GM12878 (cell line): ENCODE results near the gene PRSS50. TPM values are rescaled to one million over a fixed set of nuclear protein-coding genes. Genes with fewer than 3 reads are reported as not detected.

Experiments used
- ATAC-seq: fragments of 200-7000 bp; cut with Tn5 transposase; 3 replicates; pipeline ENCODE4 v1.9.1; 2020; ENCODE audit warnings: mild to moderate bottlenecking, moderate library complexity
- BruUV-seq: library from RNA; stranded (reverse); fragments of 400-500 nt; replicated peaks from 2 replicates; lab custom pipeline; 2021; lab: Mats Ljungman, UMichigan
- CTCF ChIA-PET: fragments of 300-600 bp; sonication (Branson Sonifier 250); formaldehyde crosslinking; extraction: SDS; loops from one replicate; lab custom pipeline; 2021; ENCODE audit warnings: inconsistent platforms; lab: Yijun Ruan, JAX
- POLR2A ChIA-PET: fragments of 350-600 bp; formaldehyde crosslinking; extraction: SDS; loops from one replicate; lab custom pipeline; 2021; ENCODE audit warnings: inconsistent platforms; lab: Charles Lee
- RAD21 ChIA-PET: fragments of 300-600 bp; sonication (Branson Sonifier 250); formaldehyde crosslinking; loops from one replicate; lab custom pipeline; 2023; ENCODE audit warnings: antibody characterized with exemption; ENCODE audit not compliant: unreplicated experiment; lab: Charles Lee
- SMC1A ChIA-PET: fragments of 300-600 bp; sonication (Branson Sonifier 250); formaldehyde crosslinking; loops from one replicate; lab custom pipeline; 2023; ENCODE audit not compliant: unreplicated experiment, uncharacterized antibody; lab: Charles Lee
- DNase-seq: peaks from one replicate; pipeline ENCODE4 v3.0.0-alpha.2; 2011; ENCODE audit warnings: low read depth, low spot score
- FAIRE-seq: peaks from 3 replicates; lab custom pipeline; 2011; peaks lifted over from hg19 to GRCh38; lab: Jason Lieb, UNC
- H2AFZ ChIP-seq: 2 replicates; pipeline ENCODE4 v1.6.0; 2011; ENCODE audit warnings: low read depth, low read length, control low read depth; ENCODE audit not compliant: control insufficient read depth
- H3K27ac ChIP-seq: 2 replicates; pipeline ENCODE4 v1.5.1; 2011; ENCODE audit warnings: control low read depth; ENCODE audit not compliant: control insufficient read depth, insufficient read depth
- H3K27me3 ChIP-seq, 2 experiments: replicated peaks in 1 of 2; 2 replicates each; pipeline versions ENCODE4 v1.6.0 to v1.6.1; 2011; ENCODE audit warnings: low read length in 1 of 2; ENCODE audit not compliant: control insufficient read depth in 2 of 2, insufficient read depth in 2 of 2
- H3K36me3 ChIP-seq, 2 experiments: 2 replicates each; pipeline ENCODE4 v1.5.1; 2011; ENCODE audit warnings: low read length in 1 of 2; ENCODE audit not compliant: control insufficient read depth in 2 of 2, insufficient read depth in 2 of 2
- H3K4me1 ChIP-seq: 2 replicates; pipeline ENCODE4 v1.6.1; 2011; ENCODE audit warnings: mild to moderate bottlenecking, low read length, moderate library complexity, mixed read lengths; ENCODE audit not compliant: control insufficient read depth, insufficient read depth
- H3K4me2 ChIP-seq: 2 replicates; pipeline ENCODE4 v1.6.0; 2011; ENCODE audit warnings: control low read depth; ENCODE audit not compliant: control insufficient read depth, insufficient read depth
- H3K4me3 ChIP-seq: fragments of 200-600 bp; sonication (generic); 2 replicates; pipeline ENCODE4 v1.5.1; 2016
- H3K79me2 ChIP-seq: 2 replicates; pipeline ENCODE4 v1.6.0; 2011; ENCODE audit warnings: low read length; ENCODE audit not compliant: control insufficient read depth, insufficient read depth
- H3K9ac ChIP-seq: 2 replicates; pipeline ENCODE4 v1.8.0; 2011; ENCODE audit warnings: low read length, control low read depth, mixed read lengths; ENCODE audit not compliant: control insufficient read depth, insufficient read depth
- H3K9me3 ChIP-seq: replicated peaks from 3 replicates; pipeline ENCODE4 v1.5.1; 2011; ENCODE audit warnings: mild to moderate bottlenecking, low read length; ENCODE audit not compliant: control insufficient read depth, insufficient read depth
- H4K20me1 ChIP-seq: 2 replicates; pipeline ENCODE4 v1.6.0; 2011; ENCODE audit not compliant: control insufficient read depth, insufficient read depth
- WGBS: methylation state at CpG from one replicate; pipeline ENCODE4 v1.1.6; 2016; ENCODE audit warnings: low lambda C conversion rate; ENCODE audit not compliant: insufficient replicate concordance, insufficient coverage; ENCODE audit errors: missing lambda C conversion rate; 5-methylcytosine and 5-hydroxymethylcytosine counted together
- in situ Hi-C: fragments of 300-500 bp; cut with MboI; formaldehyde crosslinking; loops from 9 replicates; pipeline ENCODE4 v1.14.3; 2018; ENCODE audit warnings: mixed read lengths
- intact Hi-C: fragments of 100-400 bp; cut with micrococcal nuclease; formaldehyde crosslinking; loops from one replicate; pipeline ENCODE4 v1.14.2; 2022; ENCODE audit not compliant: unreplicated experiment
- polyA plus RNA-seq, 11 experiments: library from polyadenylated mRNA; depleted of rRNA in 4 of 11; unstranded in 6 of 11; stranded (reverse) in 5 of 11; fragments of >200 nt; fragmentation: Nextera tagmentation in 4 of 11; fragmentation: Illumina TruSeq in 1 of 11; extraction: Ambion mirVana in 4 of 11; extraction: Trizol in 1 of 11; gene quantifications; 1 replicate in 1 of 11; 2 replicates in 10 of 11; pipeline versions ENCODE4 v1.2.1 to v1.2.3, GENCODE V29; 2011 to 2016; ENCODE audit warnings: inconsistent platforms in 2 of 11, missing spikeins in 2 of 11, low read depth in 1 of 11
- total RNA-seq, 4 experiments: library from RNA; depleted of rRNA in 3 of 4; stranded (reverse); fragments of >200 nt in 3 of 4; fragmentation: Illumina TruSeq in 1 of 4; extraction: Trizol in 1 of 4; gene quantifications; 2 replicates each; pipeline versions ENCODE4 v1.2.1 to v1.2.3, GENCODE V29; 2013 to 2021
- TF ChIP-seq, protein P1 (sequence below): IDR thresholded peaks from 2 replicates; pipeline ENCODE4 v1.6.1; 2012; ENCODE audit warnings: improper control_type of control experiment, low read depth, low read length; ENCODE audit not compliant: insufficient replicate concordance

The PRSS50 gene
- total and polyA plus RNA-seq, 10 of the 15 experiments (the other 5 are each of a cell fraction or from before 2014, with no cell fraction given): 0.05 TPM; not detected in 9

DNA sequence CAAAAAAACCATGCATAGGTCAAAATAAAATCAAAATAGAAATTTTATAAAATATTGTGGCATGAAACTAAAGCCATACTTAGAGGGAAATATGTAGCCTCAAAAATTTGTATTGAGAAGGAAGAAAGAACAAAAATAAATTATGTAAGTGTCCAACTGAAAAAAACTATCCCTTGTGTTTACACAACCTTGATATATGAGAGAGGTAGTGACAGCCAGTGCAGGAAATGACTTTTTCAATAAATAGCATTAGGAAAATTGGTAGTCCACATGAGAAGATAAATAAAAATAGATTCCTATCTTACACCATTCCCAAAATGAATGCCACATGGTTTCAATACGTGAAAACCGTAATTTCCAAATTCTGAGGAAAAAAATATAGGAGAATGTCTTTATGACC lies 13.2 kb upstream of the PRSS50 start:
- ChIA-PET SMC1A (no interaction called here), POLR2A (no interaction called here), CTCF (no interaction called here), RAD21 (no interaction called here)
- Histone ChIP-seq H4K20me1 (no peaks in the 10 kb centered on the region), H3K9ac (no peak overlapping the region), H3K36me3 (no peaks in the 10 kb centered on the region), H3K27me3 (no peaks in the 10 kb centered on the region), H3K4me3 (no peak overlapping the region), H3K4me1 (peaks cover 3% of the 10 kb centered on the region; the same call in 1 of the 2 replicates), H3K4me2 (peak overlapping the region; percentile 50; the same call in 1 of the 2 replicates), H3K9me3 (no peaks in the 10 kb centered on the region), H3K79me2 (no peaks in the 10 kb centered on the region), H3K27ac (peak overlapping the region; percentile 15; the same call in 1 of the 2 replicates), H2AFZ (no peak overlapping the region)
- TF ChIP-seq, protein P1, sequence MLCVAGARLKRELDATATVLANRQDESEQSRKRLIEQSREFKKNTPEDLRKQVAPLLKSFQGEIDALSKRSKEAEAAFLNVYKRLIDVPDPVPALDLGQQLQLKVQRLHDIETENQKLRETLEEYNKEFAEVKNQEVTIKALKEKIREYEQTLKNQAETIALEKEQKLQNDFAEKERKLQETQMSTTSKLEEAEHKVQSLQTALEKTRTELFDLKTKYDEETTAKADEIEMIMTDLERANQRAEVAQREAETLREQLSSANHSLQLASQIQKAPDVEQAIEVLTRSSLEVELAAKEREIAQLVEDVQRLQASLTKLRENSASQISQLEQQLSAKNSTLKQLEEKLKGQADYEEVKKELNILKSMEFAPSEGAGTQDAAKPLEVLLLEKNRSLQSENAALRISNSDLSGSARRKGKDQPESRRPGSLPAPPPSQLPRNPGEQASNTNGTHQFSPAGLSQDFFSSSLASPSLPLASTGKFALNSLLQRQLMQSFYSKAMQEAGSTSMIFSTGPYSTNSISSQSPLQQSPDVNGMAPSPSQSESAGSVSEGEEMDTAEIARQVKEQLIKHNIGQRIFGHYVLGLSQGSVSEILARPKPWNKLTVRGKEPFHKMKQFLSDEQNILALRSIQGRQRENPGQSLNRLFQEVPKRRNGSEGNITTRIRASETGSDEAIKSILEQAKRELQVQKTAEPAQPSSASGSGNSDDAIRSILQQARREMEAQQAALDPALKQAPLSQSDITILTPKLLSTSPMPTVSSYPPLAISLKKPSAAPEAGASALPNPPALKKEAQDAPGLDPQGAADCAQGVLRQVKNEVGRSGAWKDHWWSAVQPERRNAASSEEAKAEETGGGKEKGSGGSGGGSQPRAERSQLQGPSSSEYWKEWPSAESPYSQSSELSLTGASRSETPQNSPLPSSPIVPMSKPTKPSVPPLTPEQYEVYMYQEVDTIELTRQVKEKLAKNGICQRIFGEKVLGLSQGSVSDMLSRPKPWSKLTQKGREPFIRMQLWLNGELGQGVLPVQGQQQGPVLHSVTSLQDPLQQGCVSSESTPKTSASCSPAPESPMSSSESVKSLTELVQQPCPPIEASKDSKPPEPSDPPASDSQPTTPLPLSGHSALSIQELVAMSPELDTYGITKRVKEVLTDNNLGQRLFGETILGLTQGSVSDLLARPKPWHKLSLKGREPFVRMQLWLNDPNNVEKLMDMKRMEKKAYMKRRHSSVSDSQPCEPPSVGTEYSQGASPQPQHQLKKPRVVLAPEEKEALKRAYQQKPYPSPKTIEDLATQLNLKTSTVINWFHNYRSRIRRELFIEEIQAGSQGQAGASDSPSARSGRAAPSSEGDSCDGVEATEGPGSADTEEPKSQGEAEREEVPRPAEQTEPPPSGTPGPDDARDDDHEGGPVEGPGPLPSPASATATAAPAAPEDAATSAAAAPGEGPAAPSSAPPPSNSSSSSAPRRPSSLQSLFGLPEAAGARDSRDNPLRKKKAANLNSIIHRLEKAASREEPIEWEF: no peak
- DNase-seq (no peak), ATAC-seq (no peak), FAIRE-seq (no peak)
- intact Hi-C loops: no loop called here
- 90% methylated on average over 2 of the region's 2 CpGs for WGBS
- in situ Hi-C loops: no loop called here
- BruUV-seq: no TSS peak
